Measurements from ENCODE around the gene RXFP2.

Gene RXFP2

DNA sequence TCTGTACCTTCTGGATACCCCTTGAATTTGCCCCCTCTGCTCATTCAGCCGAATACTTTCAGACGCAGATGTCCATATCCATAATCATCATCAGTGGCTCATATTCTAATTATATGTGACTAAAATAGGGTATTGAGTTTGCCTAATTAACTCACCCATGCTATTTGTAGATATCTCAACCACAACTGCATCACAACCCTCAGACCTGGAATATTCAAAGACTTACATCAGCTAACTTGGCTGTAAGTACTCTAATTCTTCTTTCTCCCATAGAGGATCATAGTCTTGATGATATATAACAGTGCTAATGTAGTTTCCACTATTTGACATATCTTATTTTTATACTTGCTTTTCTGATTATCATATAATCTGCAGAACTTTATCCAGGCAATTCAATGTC, 35.8 kb downstream of the RXFP2 start:
- TF ChIP-seq POLR2A (IDR thresholded peaks at IDR 0.05; ENCODE audit: extremely low read depth, insufficient read length): no peak
- TF ChIP-seq, protein P1, sequence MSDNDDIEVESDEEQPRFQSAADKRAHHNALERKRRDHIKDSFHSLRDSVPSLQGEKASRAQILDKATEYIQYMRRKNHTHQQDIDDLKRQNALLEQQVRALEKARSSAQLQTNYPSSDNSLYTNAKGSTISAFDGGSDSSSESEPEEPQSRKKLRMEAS (IDR thresholded peaks at IDR 0.05; ENCODE audit: low read depth, low read length): no peak
- no peak for TF ChIP-seq MYC (IDR thresholded peaks at IDR 0.05; ENCODE audit: low read depth, low read length)
- TF ChIP-seq CTCF (IDR thresholded peaks at IDR 0.05; ENCODE audit: low read depth, low read length): no peak
- no peak for DNase-seq (ENCODE audit: low read depth)
- no peak overlapping the region for H3K4me3 ChIP-seq (ENCODE audit: low read depth, low read length)

- TF ChIP-seq, protein P1 (IDR thresholded peaks at IDR 0.05; ENCODE audit: low read depth, low read length): no peak
- TF ChIP-seq MYC (IDR thresholded peaks at IDR 0.05; ENCODE audit: low read depth, low read length): no peak
- H3K4me3 ChIP-seq (ENCODE audit: low read depth, low read length): no peak overlapping the region
- DNase-seq (ENCODE audit: low read depth): peak; percentile 37
Measured at GRCh38 chr13:31775686-31776085, 36.4 kb downstream of the RXFP2 start.

DNA sequence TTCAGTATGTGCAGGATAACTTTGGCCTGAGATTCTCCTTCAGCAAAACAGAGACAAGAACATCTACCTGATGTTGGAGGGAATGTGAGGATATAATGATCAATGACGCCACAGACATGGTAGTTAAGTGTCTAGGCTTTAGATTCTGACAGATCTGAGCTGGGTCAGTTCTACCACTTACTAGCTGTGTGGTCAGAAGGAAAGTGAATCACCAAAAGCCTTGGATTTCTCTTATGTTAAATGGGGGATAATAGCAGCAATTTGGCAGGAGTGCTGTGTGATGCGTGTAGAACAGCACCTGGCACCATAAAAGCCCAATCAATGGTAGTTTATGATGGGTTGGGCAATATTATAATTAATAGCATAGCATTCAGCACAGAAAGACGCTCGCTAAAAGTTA, 41.7 kb downstream of the RXFP2 start:
- H3K4me3 ChIP-seq (ENCODE audit: low read depth, low read length): no peak overlapping the region
- no peak for DNase-seq (ENCODE audit: low read depth)
- no peak for TF ChIP-seq CTCF (IDR thresholded peaks at IDR 0.05; ENCODE audit: low read depth, low read length)
- TF ChIP-seq, protein P1 (IDR thresholded peaks at IDR 0.05; ENCODE audit: low read depth, low read length): no peak
- TF ChIP-seq MYC (IDR thresholded peaks at IDR 0.05; ENCODE audit: low read depth, low read length): no peak
- no peak for TF ChIP-seq POLR2A (IDR thresholded peaks at IDR 0.05; ENCODE audit: extremely low read depth, insufficient read length)

GRCh38 chr13:31786011-31786410, 46.7 kb downstream of the RXFP2 start:
- DNase-seq (ENCODE audit: low read depth): no peak
- no peak for TF ChIP-seq POLR2A (IDR thresholded peaks at IDR 0.05; ENCODE audit: extremely low read depth, insufficient read length)
- TF ChIP-seq, protein P1 (IDR thresholded peaks at IDR 0.05; ENCODE audit: low read depth, low read length): no peak
- no peak for TF ChIP-seq CTCF (IDR thresholded peaks at IDR 0.05; ENCODE audit: low read depth, low read length)
- no peak for TF ChIP-seq MYC (IDR thresholded peaks at IDR 0.05; ENCODE audit: low read depth, low read length)
- no peak overlapping the region for H3K4me3 ChIP-seq (ENCODE audit: low read depth, low read length)

GRCh38 chr13:31790992-31791391, 51.7 kb downstream of the RXFP2 start:
- no peak overlapping the region for H3K4me3 ChIP-seq (ENCODE audit: low read depth, low read length)
- no peak for TF ChIP-seq CTCF (IDR thresholded peaks at IDR 0.05; ENCODE audit: low read depth, low read length)
- TF ChIP-seq, protein P1 (IDR thresholded peaks at IDR 0.05; ENCODE audit: low read depth, low read length): no peak
- no peak for TF ChIP-seq MYC (IDR thresholded peaks at IDR 0.05; ENCODE audit: low read depth, low read length)
- no peak for TF ChIP-seq POLR2A (IDR thresholded peaks at IDR 0.05; ENCODE audit: extremely low read depth, insufficient read length)
- no peak for DNase-seq (ENCODE audit: low read depth)

DNA sequence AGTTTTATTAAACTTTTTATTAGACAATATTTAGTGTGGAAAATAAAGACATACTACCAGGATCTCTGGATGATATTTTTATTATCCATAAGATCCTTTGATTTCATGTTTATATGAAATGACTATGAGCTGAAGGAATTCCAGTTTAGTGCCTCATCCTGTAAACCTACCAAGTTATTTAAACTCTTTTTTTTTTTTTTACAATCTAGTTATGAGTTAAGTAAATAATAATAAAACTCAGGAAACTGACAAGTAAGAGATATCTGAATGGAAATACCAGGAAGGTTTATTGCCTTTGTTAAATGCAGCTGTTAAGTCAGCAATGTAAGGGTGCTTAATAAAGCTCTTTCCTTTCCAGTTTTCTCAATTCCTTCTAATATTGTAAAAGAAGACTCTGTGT, 53.9 kb downstream of the RXFP2 start:
- TF ChIP-seq POLR2A (IDR thresholded peaks at IDR 0.05; ENCODE audit: extremely low read depth, insufficient read length) (no peak), MYC (IDR thresholded peaks at IDR 0.05; ENCODE audit: low read depth, low read length) (no peak), CTCF (IDR thresholded peaks at IDR 0.05; ENCODE audit: low read depth, low read length) (no peak)
- TF ChIP-seq, protein P1 (IDR thresholded peaks at IDR 0.05; ENCODE audit: low read depth, low read length): no peak
- no peak overlapping the region for H3K4me3 ChIP-seq (ENCODE audit: low read depth, low read length)
- no peak for DNase-seq (ENCODE audit: low read depth)
